Ascending aorta (tissue), 2 donors: ENCODE measurements around the gene CASZ1. TPM values are rescaled to one million over a fixed set of nuclear protein-coding genes. Genes with fewer than 3 reads are reported as not detected.

Experiments used
- DNase-seq, 2 donors: peaks; one replicate each; pipeline ENCODE4 v3.0.0-alpha.2; 2019; ENCODE audit warnings: low spot score in 2 of 2
- H3K27ac ChIP-seq, 2 donors: fragments of 200-600 bp; sonication (generic); one replicate each; pipeline ENCODE4 v1.5.1; 2016 to 2017; ENCODE audit warnings: mild to moderate bottlenecking in 1 of 2
- H3K27me3 ChIP-seq: fragments of 200-600 bp; sonication (generic); one replicate; pipeline ENCODE4 v1.5.1; 2017
- H3K36me3 ChIP-seq, 2 donors: fragments of 200-600 bp; sonication (generic); one replicate each; pipeline ENCODE4 v1.5.1; 2016
- H3K4me1 ChIP-seq, 2 donors: fragments of 200-600 bp; sonication (generic); one replicate each; pipeline ENCODE4 v1.5.1; 2016 to 2017; ENCODE audit warnings: mild to moderate bottlenecking in 1 of 2
- H3K4me3 ChIP-seq, 2 donors: fragments of 200-600 bp; sonication (generic); one replicate each; pipeline ENCODE4 v1.5.1; 2016 to 2017; ENCODE audit warnings: mild to moderate bottlenecking in 1 of 2
- H3K9me3 ChIP-seq, 2 donors: fragments of 200-600 bp; sonication (generic); one replicate each; pipeline ENCODE4 v1.5.1; 2016
- CTCF ChIP-seq, 3 experiments: fragments of 200-600 bp in 2 of 3; fragments of 450-650 bp in 1 of 3; sonication (generic) in 2 of 3; IDR thresholded peaks; one replicate each; pipeline ENCODE4 v1.5.1; 2016 to 2019; ENCODE audit warnings: antibody characterized with exemption in 3 of 3, mild to moderate bottlenecking in 1 of 3, moderate library complexity in 1 of 3
- intact Hi-C: fragments of 100-400 bp; cut with DNase I; formaldehyde crosslinking; loops from one replicate; pipeline ENCODE4 v1.15.1; 2023
- total RNA-seq: library from RNA; depleted of rRNA; stranded (reverse); fragments of >200 nt; gene quantifications from one replicate; pipeline ENCODE4 v1.1.0, GENCODE V29; 2016

The CASZ1 gene
- total RNA-seq, 1 donor from 2014 or later, result 25.8 TPM

GRCh38 chr1:10724052-10724494, 72.4 kb downstream of the CASZ1 start:
- Histone ChIP-seq H3K4me3 (no peak overlapping the region), H3K4me1 (peaks cover 0 to 22% of the 10 kb centered on the region in 2 donors), H3K27ac (peak overlapping the region in 1 of 2 donors; percentile 76), H3K36me3 (no peaks in the 10 kb centered on the region), H3K27me3 (no peaks in the 10 kb centered on the region), H3K9me3 (no peaks in the 10 kb centered on the region)
- TF ChIP-seq CTCF (IDR thresholded peaks at IDR 0.05), result no peak
- DNase-seq, result peak in 1 of 2 donors; percentile 83
- intact Hi-C loops, result loop anchor here (2.0 kb wide), 1 partner anchor 29 kb away; no protein-coding TSS in a partner anchor

GRCh38 chr1:10723317-10723716, 73.1 kb downstream of the CASZ1 start:
- Histone ChIP-seq H3K4me1 (peaks cover 0 to 22% of the 10 kb centered on the region in 2 donors), H3K27ac (no peak overlapping the region), H3K9me3 (no peaks in the 10 kb centered on the region), H3K4me3 (no peak overlapping the region), H3K27me3 (no peaks in the 10 kb centered on the region), H3K36me3 (no peaks in the 10 kb centered on the region)
- no peak for DNase-seq
- TF ChIP-seq CTCF (IDR thresholded peaks at IDR 0.05), result no peak
- intact Hi-C loops, result no loop called here

GRCh38 chr1:10722803-10723202, 73.6 kb downstream of the CASZ1 start:
- Histone ChIP-seq H3K27ac (no peak overlapping the region), H3K36me3 (no peaks in the 10 kb centered on the region), H3K4me1 (peaks cover 0 to 20% of the 10 kb centered on the region in 2 donors), H3K4me3 (no peak overlapping the region), H3K9me3 (no peaks in the 10 kb centered on the region), H3K27me3 (no peaks in the 10 kb centered on the region)
- intact Hi-C loops, result no loop called here
- DNase-seq, result no peak
- TF ChIP-seq CTCF (IDR thresholded peaks at IDR 0.05), result no peak

GRCh38 chr1:10721381-10722321, 74.8 kb downstream of the CASZ1 start:
- Histone ChIP-seq H3K4me1 (peaks cover 0 to 12% of the 10 kb centered on the region in 2 donors), H3K36me3 (no peaks in the 10 kb centered on the region), H3K9me3 (no peaks in the 10 kb centered on the region), H3K4me3 (no peak overlapping the region), H3K27me3 (no peaks in the 10 kb centered on the region), H3K27ac (no peak overlapping the region)
- DNase-seq, result no peak
- TF ChIP-seq CTCF (IDR thresholded peaks at IDR 0.05), result no peak
- intact Hi-C loops, result no loop called here

GRCh38 chr1:10720635-10721034, 75.8 kb downstream of the CASZ1 start:
- H3K36me3 ChIP-seq, result no peaks in the 10 kb centered on the region
- no peaks in the 10 kb centered on the region for H3K27me3 ChIP-seq
- DNase-seq, result no peak
- peaks cover 0 to 2% of the 10 kb centered on the region in 2 donors for H3K4me1 ChIP-seq
- TF ChIP-seq CTCF (IDR thresholded peaks at IDR 0.05), result no peak
- no peak overlapping the region for H3K4me3 ChIP-seq
- intact Hi-C loops, result no loop called here
- H3K9me3 ChIP-seq, result no peaks in the 10 kb centered on the region
- H3K27ac ChIP-seq, result no peak overlapping the region
